Transverse colon (tissue), 4 donors: ENCODE results near the gene P4HB. TPM values are rescaled to one million over a fixed set of nuclear protein-coding genes. Genes with fewer than 3 reads are reported as not detected.
A peak's percentile ranks its signal among the peaks of the same experiment; 100 is the strongest.

Source experiments
- DNase-seq: peaks from one replicate; pipeline ENCODE4 v3.0.0-alpha.2; 2019
- H3K27ac ChIP-seq, 4 donors: fragments of 200-600 bp; sonication (generic); 2 replicates each; pipeline ENCODE4 v1.5.1; 2016 to 2018; ENCODE audit warnings: inconsistent platforms in 4 of 4
- H3K27me3 ChIP-seq: fragments of 200-600 bp; sonication (generic); 2 replicates; pipeline ENCODE4 v1.5.1; 2017; ENCODE audit warnings: inconsistent platforms
- H3K36me3 ChIP-seq, 4 donors: fragments of 200-600 bp; sonication (generic); 2 replicates each; pipeline ENCODE4 v1.5.1; 2017 to 2019; ENCODE audit warnings: inconsistent platforms in 4 of 4
- H3K4me1 ChIP-seq, 4 donors: fragments of 200-600 bp; sonication (generic); 2 replicates each; pipeline ENCODE4 v1.5.1; 2017 to 2020; ENCODE audit warnings: inconsistent platforms in 4 of 4
- H3K4me3 ChIP-seq, 4 donors: fragments of 200-600 bp; sonication (generic); 1 replicate in 1 of 4; 2 replicates in 3 of 4; pipeline versions ENCODE4 v1.5.1 to v1.6.1; 2017 to 2019; ENCODE audit warnings: inconsistent platforms in 4 of 4
- H3K9me3 ChIP-seq, 2 donors: fragments of 200-600 bp; sonication (generic); 2 replicates each; pipeline ENCODE4 v1.5.1; 2017 to 2019; ENCODE audit warnings: inconsistent platforms in 2 of 2
- CTCF ChIP-seq, 5 experiments: fragments of 200-600 bp in 3 of 5; fragments of 450-650 bp in 2 of 5; sonication (generic) in 3 of 5; IDR thresholded peaks; 1 replicate in 2 of 5; 2 replicates in 3 of 5; pipeline ENCODE4 v1.5.1; 2016 to 2017; ENCODE audit warnings: antibody characterized with exemption in 5 of 5, inconsistent platforms in 3 of 5, mild to moderate bottlenecking in 2 of 5, moderate library complexity in 1 of 5
- EP300 ChIP-seq: sonication (generic); formaldehyde crosslinking; IDR thresholded peaks from one replicate; pipeline ENCODE4 v1.6.1; 2017; ENCODE audit warnings: antibody characterized with exemption, low read depth
- POLR2A ChIP-seq: fragments of 450-650 bp; IDR thresholded peaks from one replicate; pipeline ENCODE4 v1.6.1; 2016; ENCODE audit warnings: antibody characterized with exemption, mild to moderate bottlenecking, moderate library complexity
- POLR2AphosphoS5 ChIP-seq, 3 donors: sonication (generic); formaldehyde crosslinking; IDR thresholded peaks; one replicate each; pipeline ENCODE4 v1.6.1; 2016; ENCODE audit warnings: antibody characterized with exemption in 3 of 3
- WGBS, 2 donors: methylation state at CpG; one replicate each; pipeline ENCODE4 v1.1.5; 2018; ENCODE audit warnings: low coverage in 1 of 2; 5-methylcytosine and 5-hydroxymethylcytosine counted together
- in situ Hi-C, 4 donors: fragments of 200-750 bp; cut with MboI; loops; one replicate each; pipeline versions ENCODE4 v1.15.0 to v1.15.1; 2017; ENCODE audit warnings: low sequenced_read_pairs in 3 of 4, low pct_ligation_motif_present in 1 of 4, low pct_unique_long_range_greater_than_20kb in 1 of 4
- intact Hi-C: fragments of 100-400 bp; cut with DNase I; formaldehyde crosslinking; loops from one replicate; pipeline ENCODE4 v1.15.1; 2023; ENCODE audit warnings: low total_unique reads
- total RNA-seq, 4 donors: library from RNA; depleted of rRNA; stranded (reverse); fragments of >200 nt; gene quantifications; one replicate each; pipeline ENCODE4 v1.1.0, GENCODE V29; 2016

Gene P4HB
- total RNA-seq, 4 donors from 2014 or later, result 486 to 732 (median 556) TPM

- Histone ChIP-seq H3K4me3 (no peak overlapping the region), H3K9me3 (no peaks in the 10 kb centered on the region), H3K36me3 (no peaks in the 10 kb centered on the region), H3K27ac (no peak overlapping the region), H3K27me3 (no peaks in the 10 kb centered on the region), H3K4me1 (peaks cover 0 to 12% (median 8%) of the 10 kb centered on the region in 4 donors)
- 85% methylated on average over 9 of the region's 9 CpGs; no CpG with 5 or more reads in 1 of the 2 donors for WGBS, 2 donors
- TF ChIP-seq EP300, result no peak
- no peak for TF ChIP-seq POLR2A
- TF ChIP-seq POLR2AphosphoS5 (IDR thresholded peaks at IDR 0.05), result no peak
- no peak for TF ChIP-seq CTCF (IDR thresholded peaks at IDR 0.05)
- DNase-seq, result no peak
- in situ Hi-C loops (no loop called here), intact Hi-C loops (no loop called here)
Observed at GRCh38 chr17:81837641-81838040, 22.7 kb downstream of the P4HB start.

GRCh38 chr17:81834831-81835267 lies 25.5 kb downstream of the P4HB start, which contains the start of gene PPP1R27:
Gene PPP1R27, minus strand, starts transcription at chr17:81835050. Its CDS starts 97 bp downstream, at chr17:81834953.
- Histone ChIP-seq H3K9me3 (no peaks in the 10 kb centered on the region), H3K4me1 (peaks cover 10 to 25% (median 21%) of the 10 kb centered on the region in 4 donors), H3K27me3 (no peaks in the 10 kb centered on the region), H3K27ac (peak within 1 kb of the TSS; percentile 89 to 97 (median 92)), H3K4me3 (peak within 1 kb of the TSS in 3 of 4 donors; percentile 42 to 80 (median 60)), H3K36me3 (no peaks in the 10 kb centered on the region)
- no peak for DNase-seq
- TF ChIP-seq CTCF (IDR thresholded peaks at IDR 0.05) (no peak), POLR2AphosphoS5 (IDR thresholded peaks at IDR 0.05) (no peak), EP300 (no peak), POLR2A (no peak)
- in situ Hi-C loops (no loop called here), intact Hi-C loops (no loop called here)
- WGBS, 2 donors, result 90% methylated on average over 24 of the region's 26 CpGs; no CpG with 5 or more reads in 1 of the 2 donors

GRCh38 chr17:81833921-81834830 lies 26.2 kb downstream of the P4HB start:
- peaks cover 10 to 27% (median 21%) of the 10 kb centered on the region in 4 donors for H3K4me1 ChIP-seq
- H3K36me3 ChIP-seq, result no peaks in the 10 kb centered on the region
- TF ChIP-seq CTCF (IDR thresholded peaks at IDR 0.05), result no peak
- H3K27me3 ChIP-seq, result no peaks in the 10 kb centered on the region
- 82 to 90% methylated on average over 4 to 26 of the region's 31 CpGs for WGBS, 2 donors
- H3K27ac ChIP-seq, result peak overlapping the region; percentile 89 to 97 (median 92)
- in situ Hi-C loops, result no loop called here
- no peaks in the 10 kb centered on the region for H3K9me3 ChIP-seq
- H3K4me3 ChIP-seq, result peak overlapping the region in 3 of 4 donors; percentile 42 to 80 (median 60)
- no peak for DNase-seq
- intact Hi-C loops, result no loop called here

- Histone ChIP-seq H3K27ac (peak within 1 kb of the TSS; percentile 94 to 97 (median 96)), H3K4me1 (peaks cover 10 to 27% (median 21%) of the 10 kb centered on the region in 4 donors), H3K4me3 (peak within 1 kb of the TSS; percentile 76 to 88 (median 80)), H3K9me3 (no peaks in the 10 kb centered on the region), H3K27me3 (no peaks in the 10 kb centered on the region), H3K36me3 (no peaks in the 10 kb centered on the region)
- TF ChIP-seq POLR2AphosphoS5 (IDR thresholded peaks at IDR 0.05) (peak; percentile 89 to 97 (median 96)), POLR2A (peak; percentile 92), CTCF (IDR thresholded peaks at IDR 0.05) (no peak), EP300 (peak; percentile 3)
- in situ Hi-C loops, result no loop called here
- DNase-seq, result peak; percentile 97
- intact Hi-C loops, result no loop called here
- 0 to 2% methylated on average over 5 to 31 of the region's 76 CpGs for WGBS, 2 donors
Observed at GRCh38 chr17:81833160-81833920, 27.0 kb downstream of the P4HB start, which contains the start of gene MCRIP1. Gene MCRIP1, minus strand, starts transcription at chr17:81833291. Its CDS starts 8,785 bp downstream, at chr17:81824506.
